NOMO-1 treated with dmso at 0.1 percent for 144 hours (cell line): ENCODE results near the gene CCL8.

Experiments
- DNase-seq: peaks from one replicate; lab custom pipeline; 2025; ENCODE audit not compliant: unreplicated experiment; lab: John Stamatoyannopoulos, UW

CCL8 gene

DNA sequence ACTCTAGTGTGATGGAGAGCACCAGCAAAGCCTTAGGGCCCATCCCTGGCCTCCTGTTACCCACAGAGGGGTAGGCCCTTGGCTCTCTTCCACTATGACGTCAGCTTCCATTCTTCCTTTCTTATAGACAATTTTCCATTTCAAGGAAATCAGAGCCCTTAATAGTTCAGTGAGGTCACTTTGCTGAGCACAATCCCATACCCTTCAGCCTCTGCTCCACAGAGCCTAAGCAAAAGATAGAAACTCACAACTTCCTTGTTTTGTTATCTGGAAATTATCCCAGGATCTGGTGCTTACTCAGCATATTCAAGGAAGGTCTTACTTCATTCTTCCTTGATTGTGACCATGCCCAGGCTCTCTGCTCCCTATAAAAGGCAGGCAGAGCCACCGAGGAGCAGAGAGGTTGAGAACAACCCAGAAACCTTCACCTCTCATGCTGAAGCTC is at the start of gene CCL8:
TSS of gene CCL8 (plus strand) at position 397 of the 445 bp plus-strand sequence. CDS start 67 bp downstream, outside the sequence.
- no peak for DNase-seq

DNA sequence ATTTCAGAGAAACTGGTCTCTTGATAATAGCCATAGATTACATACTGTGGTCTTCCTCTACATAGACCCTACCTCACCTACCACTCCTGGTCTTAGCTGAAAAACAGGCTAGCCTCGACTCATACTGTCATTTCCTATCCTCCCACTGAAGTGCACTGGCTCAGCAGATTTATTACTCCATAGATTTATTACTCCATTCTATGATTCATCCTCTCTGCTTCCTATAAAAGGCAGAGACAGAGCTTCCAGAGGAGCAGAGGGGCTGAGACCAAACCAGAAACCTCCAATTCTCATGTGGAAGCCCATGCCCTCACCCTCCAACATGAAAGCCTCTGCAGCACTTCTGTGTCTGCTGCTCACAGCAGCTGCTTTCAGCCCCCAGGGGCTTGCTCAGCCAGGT is 49.3 kb upstream of the CCL8 start, which contains the start of gene CCL7:
TSS of gene CCL7 (plus strand) at position 253 of the 400 bp plus-strand sequence. CDS start at position 323, 70 bp downstream.
- no peak for DNase-seq

- DNase-seq: no peak
These were observed 43.4 kb upstream of the CCL8 start for GRCh38 chr17:34275881-34276280.

DNA sequence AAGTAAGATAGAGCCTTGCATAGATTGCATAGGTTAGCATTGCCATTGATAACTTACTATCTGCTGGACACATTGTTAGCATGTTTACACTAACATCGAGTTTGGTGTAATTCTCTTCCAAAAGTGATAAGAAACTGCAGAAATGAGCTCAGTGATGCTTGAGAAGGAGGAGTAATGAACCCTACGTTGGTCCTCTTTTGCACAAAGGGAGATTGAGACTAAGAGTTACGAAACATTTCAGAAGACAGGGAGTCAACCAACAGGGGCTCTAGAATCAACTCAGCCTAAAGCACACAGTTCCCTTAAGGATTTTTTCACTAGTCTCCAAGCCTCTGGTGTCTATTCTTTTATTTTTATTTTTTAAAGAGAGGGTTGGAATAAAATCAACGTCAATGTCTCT is 42.4 kb upstream of the CCL8 start:
- no peak for DNase-seq

- no peak for DNase-seq
These were observed 35.7 kb upstream of the CCL8 start for GRCh38 chr17:34283571-34283970.

- DNase-seq: no peak
These were observed 33.9 kb upstream of the CCL8 start, which contains the start of gene CCL11 for GRCh38 chr17:34285286-34285792. Gene CCL11, plus strand, starts transcription at chr17:34285742. Its CDS starts 67 bp downstream, at chr17:34285809.

DNA sequence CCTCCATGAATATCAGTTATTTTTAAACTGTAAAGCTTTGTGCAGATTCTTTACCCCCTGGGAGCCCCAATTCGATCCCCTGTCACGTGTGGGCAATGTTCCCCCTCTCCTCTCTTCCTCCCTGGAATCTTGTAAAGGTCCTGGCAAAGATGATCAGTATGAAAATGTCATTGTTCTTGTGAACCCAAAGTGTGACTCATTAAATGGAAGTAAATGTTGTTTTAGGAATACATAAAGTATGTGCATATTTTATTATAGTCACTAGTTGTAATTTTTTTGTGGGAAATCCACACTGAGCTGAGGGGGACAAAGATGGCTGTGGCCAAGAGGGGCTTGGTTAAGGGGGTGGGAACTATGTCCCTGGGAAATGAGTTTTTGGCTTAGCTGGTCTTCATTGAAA is 31.4 kb upstream of the CCL8 start:
- DNase-seq: no peak

DNA sequence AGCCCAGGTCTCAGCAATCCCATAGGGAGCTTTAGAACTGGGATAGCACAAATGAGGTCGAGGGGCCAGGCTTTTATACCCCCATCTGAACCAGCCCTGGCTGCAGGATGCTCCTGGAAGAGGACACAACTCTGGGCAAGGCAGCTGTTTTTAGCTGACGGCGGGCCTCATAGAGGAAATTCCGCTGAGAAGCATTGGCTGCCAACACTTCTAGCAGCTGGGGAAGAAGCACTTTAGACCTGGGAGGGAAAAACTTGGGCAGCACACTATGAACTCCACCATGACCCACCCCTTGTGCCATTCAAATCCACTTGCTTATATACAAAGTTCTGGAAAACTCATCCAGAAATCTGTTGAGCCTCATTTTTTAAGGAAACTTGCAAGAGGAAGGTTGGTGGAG is 28.6 kb upstream of the CCL8 start:
- DNase-seq: no peak

GRCh38 chr17:34291721-34292348 is 27.4 kb upstream of the CCL8 start:
- no peak for DNase-seq

DNA sequence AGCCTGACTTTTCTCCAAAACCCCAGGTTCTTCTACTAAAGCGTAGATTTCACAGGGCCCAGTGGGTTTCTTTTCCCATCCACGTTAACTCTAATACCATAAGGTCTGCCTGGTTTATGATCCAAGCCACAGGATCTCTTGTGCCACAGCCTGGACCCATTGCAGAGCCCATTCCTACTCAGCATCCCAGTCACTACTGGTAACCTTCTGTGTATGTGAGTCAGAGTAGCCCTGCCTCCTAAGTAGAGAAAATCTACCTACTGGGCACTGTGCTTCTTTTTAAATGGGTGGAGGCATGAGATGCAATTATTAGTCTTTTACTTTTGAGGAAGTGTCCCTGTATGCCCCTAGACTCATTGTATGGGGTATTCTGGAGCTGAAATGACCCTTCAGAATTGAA is 20.2 kb upstream of the CCL8 start:
- DNase-seq: no peak

- DNase-seq: no peak
These were observed 19.2 kb upstream of the CCL8 start for GRCh38 chr17:34299956-34300577.

DNA sequence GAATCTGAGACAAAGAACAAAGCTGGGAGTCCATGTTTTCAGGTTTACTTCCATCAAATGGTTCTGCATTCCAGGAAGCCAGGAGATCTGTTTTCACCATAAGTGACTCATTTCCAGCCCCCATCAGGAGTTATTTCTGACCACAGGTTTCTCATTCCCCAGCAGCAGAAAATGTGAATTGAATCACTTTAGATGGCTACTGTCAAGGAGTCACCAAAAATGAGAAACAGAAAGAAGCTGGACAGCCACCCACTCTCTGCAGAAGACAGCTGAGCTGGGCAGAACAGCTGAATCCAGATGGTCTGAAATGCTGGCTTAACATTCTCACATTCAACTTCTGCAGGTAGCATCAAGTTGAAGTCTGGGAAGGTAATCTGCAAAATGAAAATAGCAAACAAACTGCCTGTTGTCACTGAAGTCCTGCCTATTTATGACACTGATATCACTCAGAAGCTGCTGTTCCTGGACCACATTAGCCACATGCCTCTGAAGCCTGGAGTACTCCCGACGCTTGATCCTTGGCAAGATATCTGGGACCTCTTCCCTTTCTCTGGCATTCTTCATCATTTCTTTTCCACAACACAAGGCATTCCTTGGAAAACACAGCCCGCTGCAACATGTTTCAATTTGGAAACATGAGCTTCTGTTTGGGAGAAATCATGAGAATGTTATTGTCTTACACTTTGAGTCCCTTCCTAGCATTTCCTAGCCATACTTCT is 18.4 kb upstream of the CCL8 start:
- no peak for DNase-seq

GRCh38 chr17:34301986-34302385 is 17.2 kb upstream of the CCL8 start:
- DNase-seq: no peak

- DNase-seq: no peak
These were observed 16.6 kb upstream of the CCL8 start for GRCh38 chr17:34302636-34303035.

- DNase-seq: no peak
These were observed 15.6 kb upstream of the CCL8 start for GRCh38 chr17:34303606-34304005.

- DNase-seq: no peak
These were observed 14.2 kb upstream of the CCL8 start for GRCh38 chr17:34305061-34305460.

DNA sequence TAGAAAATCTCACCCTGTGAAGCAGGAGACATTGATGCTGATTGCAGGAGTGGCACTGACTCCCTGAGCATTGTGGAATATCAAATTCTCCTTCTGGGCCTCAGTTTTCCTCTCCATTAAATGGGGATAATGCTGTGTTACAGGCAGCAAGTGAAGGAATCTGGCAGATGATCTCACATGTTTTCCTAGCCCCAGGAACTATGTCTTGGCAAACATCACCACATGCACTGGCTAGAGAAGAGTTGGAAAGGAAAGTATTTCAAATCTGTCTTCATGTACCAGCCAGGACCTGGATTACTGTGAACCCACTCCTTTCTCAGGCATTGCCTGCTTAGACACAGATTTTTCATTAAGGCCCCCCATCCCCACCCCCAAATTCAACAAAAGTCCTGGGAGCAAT is 13.6 kb upstream of the CCL8 start:
- DNase-seq: no peak

GRCh38 chr17:34306466-34306865 is 12.8 kb upstream of the CCL8 start:
- no peak for DNase-seq

DNA sequence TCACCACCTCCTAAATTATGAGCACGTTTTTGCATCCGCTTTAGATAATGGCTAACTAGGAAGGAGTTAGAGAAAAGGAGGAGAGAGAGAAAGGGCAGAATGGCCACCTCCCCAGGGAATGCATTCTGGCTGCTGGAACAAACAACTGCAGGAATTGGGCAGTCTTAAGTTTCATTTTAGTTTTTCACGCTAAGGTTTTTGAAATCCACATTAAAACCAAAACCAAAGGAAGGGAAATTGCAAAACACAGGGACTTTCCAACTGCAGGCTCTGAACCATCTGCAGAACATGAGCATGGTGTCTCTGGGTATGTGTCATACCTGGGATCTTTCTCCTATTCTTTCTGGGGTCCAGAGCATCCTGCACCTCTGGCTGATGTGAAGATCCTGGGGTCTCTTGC is 12.1 kb upstream of the CCL8 start:
- no peak for DNase-seq

GRCh38 chr17:34308371-34308770 is 10.9 kb upstream of the CCL8 start:
- no peak for DNase-seq

DNA sequence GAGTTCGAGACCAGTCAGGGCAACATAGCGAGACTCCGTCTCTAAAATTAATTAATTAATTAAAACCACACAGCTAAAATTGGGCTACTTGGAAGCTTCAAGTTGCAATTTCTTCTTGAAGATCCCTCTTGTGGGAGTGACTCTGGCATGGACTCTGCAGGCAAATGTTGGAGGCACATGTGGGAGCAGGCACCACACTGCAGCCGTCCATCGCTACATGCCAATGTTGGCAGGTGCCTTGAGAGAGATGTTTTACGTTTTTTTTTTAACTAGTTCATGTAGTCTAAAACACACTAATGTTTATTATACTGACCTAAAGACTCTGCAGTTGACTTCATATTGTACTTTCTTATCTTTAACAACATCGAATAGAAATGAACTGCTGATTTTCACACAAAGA is 7.9 kb upstream of the CCL8 start:
- DNase-seq: no peak

- DNase-seq: no peak
These were observed 7.2 kb upstream of the CCL8 start for GRCh38 chr17:34312080-34312479.
